Measurements from ENCODE around the gene STMND1.
"Not testable (repeated sequence)": the region's sequence is repeated elsewhere in the genome, so short reads cannot be mapped to it uniquely, and the experiment has no call there.

Gene STMND1

DNA sequence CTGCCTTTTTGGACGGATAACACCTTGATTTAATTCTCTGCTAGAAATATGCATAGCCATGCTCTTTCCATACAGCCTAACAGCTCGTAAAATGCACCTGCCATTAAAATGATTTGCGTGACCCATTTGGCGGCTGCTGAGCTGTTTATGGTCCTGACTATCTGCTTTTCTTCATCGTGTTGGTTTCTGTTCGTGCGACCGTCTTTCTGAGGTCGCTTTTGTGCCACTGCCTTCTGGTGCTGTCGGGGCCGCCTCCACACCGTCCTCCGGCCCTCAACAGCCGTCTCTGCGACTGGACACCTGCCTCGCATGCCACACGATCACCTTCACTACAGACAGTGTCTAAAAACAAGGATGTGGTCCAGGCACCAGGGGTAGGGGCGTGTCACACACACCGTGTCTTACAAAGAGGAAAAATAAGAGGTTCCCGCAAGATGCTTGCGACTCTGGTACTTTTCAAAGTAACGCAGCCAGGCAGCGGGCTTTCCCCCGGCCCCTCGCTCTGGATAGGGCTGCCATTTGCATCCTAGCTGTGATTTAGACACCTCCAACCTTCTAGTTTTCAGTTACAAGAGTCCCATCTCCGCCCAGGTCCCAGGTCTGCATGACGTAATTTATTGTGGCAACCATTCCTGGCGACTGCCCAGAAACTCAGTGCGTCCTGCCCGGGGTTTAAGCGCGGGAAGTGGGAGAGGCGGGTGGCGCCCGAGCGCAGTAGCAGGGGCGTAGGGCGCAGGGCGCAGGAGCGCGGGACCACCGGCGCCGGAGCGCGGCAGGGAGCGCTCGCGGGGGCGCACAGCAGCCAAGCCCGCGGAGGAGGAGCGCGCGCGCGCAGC, at the start of gene STMND1:
Gene STMND1 (plus strand): TSS at position 629 of the 836 bp plus-strand sequence. CDS start 208 bp downstream, outside the sequence.
- no peak for DNase-seq

DNA sequence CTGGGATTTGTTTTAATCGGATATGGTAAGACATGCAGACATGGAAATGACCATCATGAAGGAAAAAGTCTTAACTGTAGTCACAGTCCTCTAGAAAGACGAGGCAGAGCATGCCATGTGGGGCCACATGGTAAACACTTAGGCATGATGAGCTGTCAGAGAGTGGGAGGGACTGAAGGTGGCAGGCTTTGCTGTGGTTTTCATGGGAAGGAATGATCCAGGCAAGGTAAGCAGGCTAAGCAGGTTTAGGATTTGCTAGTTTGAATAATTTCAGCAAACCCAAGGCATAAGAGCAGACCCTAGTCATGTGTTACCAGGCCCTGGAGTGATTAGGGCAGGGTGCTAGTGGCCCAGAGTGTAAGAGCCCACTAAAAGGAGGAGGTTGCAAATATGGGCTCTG, 47.2 kb upstream of the STMND1 start:
- DNase-seq: no peak

DNA sequence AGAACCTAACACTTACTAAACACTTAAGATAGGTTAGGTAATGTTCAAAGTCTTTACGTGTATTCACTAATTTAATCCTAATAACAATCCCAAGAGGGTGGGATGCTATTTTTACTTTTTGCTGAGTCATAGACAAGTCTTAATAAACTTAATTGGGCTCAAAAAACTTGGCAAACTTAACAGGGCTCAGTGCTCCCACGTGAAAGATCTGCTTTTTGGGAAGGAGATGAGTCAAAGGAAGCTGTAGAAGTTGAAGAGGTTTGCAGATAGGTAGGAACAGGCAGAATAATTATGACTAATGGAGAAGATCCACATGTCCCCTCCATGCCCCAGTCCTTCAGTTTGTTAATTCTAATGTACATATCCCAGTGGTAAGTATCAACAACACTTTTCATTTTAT, 44.5 kb upstream of the STMND1 start:
- DNase-seq: no peak

DNA sequence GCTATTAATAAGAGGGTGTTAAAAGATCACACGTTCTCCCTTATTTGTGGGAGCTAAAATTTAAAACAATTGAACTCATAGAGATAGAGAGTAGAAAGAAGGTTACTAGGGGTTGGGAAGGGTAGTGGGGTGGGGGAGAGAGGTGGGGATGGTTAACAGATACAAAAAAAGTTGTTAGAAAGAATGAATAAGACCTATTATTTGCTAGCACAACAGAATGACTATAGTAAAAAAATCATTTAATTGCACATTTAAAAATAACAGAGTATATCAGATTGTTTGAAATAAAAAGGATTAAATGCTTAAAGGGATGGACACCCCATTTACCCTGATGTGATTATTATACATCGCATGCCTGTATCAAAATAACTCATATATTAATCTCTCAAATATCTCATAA, 43.3 kb upstream of the STMND1 start:
- DNase-seq: no peak

DNA sequence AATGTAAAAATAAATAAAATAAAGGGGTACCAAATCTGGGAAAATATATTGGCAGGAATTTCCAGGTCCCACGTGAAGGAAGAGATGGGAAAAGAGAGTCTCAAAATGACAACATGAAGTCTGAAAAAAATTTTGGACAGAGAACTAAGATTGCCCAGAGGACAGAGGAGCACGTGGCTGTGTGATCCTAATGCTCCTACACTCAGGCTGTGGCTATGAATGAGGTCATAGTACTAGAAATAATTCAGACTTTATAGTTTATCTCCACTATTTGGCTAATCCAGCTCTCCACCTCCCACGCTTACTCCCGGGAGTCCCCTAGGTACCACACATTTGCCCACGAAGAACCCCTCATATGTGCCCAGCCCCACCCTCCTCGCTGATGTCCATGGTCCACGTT, 42.8 kb upstream of the STMND1 start:
- DNase-seq: no peak

DNA sequence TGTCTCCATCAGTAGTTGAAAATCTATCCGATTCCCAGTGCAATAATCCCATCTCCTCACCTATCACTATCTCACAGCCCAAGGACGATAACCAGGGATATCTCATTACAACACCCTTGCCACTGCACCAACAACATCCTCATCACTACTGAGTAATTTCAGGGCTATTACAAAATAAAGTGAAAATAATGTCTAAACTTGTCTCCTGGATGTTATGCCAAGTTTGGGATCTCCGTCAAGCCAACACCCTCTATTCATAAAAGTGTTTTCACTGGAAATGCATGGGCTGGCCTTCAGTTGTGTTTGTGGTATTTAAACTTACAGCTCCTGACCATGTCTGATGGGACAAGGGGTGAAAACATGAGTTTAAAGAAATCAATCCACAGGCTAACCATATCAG, 42.0 kb upstream of the STMND1 start:
- no peak for DNase-seq

DNA sequence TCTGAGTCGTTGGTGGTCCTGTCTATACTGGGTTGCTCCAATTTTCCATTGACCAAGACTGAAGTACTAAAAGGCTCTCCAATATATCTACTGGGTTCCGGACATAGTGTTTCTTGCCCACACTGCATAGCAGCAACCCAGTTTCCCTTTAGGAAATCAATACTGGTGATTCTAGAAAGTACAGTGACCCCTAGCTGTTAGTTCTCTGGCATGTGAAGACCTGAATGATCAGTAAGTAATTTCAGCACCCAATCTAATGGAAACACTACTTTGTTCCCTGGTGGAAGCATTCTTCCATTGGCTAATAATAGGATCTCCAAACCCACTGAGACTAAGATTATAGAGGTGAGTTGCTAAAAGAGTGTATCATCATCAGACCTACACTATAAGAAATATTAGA, 40.8 kb upstream of the STMND1 start:
- DNase-seq: no peak

DNA sequence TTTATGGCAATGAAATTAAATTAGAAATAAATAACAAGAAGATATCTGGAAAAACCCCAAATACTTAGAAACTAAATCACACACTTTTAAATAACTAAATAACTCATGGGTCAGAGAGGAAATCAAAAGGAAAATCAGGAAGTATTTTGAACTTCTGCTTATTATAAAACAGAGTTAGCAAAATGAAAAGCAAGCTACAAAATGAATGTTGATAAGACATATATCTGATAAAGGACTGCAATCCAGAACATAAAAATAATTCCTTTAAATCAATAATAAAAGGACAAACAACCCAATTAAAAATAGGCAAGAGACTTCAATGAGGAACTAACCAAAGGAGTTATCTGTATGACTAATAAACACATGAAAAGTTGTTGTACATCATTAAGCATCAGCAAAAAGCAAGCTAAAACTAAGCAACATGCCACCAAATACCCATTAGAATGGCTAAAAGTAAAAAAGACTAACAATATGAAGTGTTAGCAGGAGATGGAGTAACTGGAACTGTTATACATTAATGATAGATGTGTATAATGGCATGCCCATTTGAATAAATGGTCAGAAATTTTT, 38.9 kb upstream of the STMND1 start:
- no peak for DNase-seq

DNA sequence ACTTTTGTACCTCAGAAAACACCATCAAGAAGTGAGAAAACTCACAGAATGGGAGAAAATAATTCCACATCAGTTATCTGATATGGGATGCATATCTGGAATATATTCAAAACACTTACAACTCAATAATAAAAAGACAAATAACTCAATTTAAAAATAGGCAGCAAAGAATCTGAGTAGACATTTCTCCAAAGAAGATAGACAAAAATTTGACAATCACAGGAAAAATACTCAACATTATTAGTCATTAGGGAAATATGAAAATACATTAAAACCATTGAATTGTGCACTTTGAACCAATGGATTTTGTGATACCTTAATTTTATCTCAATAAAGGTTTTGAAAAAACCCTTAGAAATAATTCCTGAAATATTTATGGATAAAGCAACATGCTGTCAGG, 36.9 kb upstream of the STMND1 start:
- DNase-seq: no peak

DNA sequence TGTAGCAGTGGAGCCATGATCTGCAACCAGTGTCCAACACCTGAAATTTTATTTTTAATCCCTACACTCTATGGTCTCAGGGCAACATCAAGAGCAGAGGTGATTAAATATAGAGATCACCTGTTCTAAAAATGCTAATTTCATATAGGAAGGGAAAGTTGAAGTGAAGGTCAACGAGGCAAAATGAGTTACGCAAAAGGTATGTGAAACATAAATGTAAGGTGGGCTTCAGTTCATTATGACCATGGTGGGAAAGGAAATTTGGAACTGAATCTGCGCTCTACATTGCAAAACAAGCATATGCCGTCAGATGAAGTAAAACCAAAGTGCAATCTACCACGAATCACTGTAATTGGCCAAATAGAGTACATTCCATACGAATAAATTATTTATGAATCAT, 35.2 kb upstream of the STMND1 start:
- no peak for DNase-seq

DNA sequence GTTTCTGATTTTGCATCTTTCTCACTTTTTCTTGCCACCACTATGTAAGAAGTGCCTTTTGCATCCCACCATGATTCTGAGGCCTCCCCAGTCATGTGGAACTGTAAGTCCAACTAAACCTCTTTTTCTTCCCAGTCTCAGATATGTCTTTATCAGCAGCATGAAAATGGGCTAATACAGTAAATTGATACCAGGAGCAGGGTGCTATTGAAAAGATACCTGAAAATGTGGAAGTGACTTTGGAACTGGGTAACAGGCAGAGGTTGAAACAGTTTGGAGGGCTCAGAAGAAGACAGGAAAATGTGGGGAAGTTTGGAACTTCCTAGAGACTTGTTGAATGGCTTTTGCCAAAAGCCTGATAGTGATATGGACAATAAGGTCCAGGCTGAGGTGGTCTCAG, 32.9 kb upstream of the STMND1 start:
- DNase-seq: not testable (repeated sequence)

DNA sequence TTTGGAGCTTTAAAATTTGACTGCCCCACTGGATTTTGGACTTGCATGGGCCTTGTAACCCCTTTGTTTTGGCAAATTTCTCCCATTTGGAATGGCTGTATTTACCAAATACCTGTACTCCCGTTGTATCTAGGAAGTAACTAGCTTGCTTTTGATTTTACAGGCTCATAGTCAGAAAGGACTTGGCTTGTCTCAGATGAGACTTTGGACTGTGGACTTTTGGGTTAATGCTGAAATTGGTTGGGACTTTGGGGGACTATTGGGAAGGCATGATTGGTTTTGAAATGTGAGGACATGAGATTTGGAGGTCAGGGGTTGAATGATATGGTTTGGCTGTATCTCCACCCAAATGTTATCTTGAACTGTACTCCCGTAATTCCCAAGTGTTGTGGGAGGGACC, 31.4 kb upstream of the STMND1 start:
- DNase-seq: not testable (repeated sequence)

DNA sequence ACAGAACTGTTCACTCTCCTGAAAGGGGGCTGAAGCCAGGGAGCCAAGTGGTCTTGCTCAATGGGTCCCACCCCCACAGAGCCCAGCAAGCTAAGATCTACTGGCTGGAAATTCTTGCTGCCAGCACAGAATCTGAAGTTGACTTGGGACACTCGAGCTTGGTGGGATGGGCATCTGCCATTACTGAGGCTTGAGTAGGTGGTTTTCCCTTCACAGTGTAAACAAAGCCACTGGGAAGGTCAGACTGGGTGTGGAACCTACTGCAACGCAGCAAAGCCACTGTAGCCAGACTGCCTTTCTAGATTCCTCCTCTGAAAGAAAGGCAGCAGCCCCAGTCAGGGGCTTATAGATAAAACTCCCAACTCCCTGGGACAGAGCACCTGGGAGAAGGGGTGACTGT, 28.3 kb upstream of the STMND1 start:
- DNase-seq: not testable (repeated sequence)

DNA sequence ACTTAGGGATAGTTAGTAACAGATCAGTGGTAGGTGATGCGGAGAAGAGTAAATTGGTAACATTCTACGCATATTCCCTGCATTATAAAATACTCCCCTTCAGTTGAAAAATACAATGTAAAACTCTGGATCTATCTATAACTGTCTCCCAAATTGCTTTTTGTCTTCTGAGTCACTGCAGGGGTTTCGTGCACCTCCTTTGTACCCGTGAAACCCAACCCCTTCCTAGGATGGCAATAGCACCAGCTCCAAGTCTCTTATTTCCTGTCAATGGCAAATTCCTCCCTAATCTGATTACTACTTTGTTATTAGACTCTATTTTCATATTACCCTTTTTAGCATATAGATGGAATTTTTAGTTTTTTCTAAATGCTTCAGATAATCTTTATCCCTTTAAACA, 20.6 kb upstream of the STMND1 start:
- DNase-seq: no peak

DNA sequence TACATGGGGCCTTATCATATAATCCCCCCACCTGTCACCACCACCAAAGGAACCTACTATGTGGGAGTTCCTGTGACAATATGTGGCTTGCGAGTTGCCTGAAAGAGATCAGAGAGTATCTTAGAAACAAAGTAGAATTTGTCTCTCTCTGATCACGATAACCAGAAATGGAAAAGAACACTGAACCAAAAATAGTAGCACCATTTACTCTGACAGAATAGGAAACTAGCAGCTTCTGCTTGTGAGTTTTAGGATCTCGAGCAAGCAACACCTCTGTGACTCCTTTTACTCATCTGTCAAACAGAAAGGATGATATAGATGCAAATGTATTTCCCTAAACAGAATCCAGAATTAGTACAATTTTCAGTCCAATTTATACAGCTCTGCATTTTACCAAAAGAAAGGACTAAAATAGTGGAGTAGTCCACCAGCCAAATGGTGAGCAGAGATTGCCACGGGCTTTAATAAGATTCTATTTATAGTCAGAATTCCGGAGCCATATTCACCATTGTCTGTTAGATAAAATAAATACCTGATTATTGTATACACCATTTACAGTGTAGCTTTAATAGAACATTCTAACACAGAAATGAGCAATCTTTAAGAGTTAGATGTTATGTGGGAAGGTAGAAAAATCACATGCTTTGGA, 19.9 kb upstream of the STMND1 start:
- DNase-seq: no peak

DNA sequence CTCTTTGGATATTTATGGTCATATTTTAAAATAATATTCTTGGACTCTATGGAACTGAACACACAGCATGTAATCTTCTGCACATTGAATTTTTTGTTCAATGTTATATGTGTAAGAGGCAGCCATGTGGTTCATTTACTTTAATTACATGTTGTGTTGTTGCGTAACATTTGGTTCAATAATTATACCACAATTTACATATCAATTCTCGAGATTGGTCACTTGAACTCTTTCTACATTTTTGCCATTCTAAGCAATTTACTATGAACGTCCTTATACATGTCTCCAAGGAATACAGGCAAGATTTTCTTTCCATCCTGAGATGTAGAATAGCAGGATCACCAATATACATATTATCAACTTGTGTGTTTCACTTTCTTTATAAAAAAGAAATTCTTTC, 18.5 kb upstream of the STMND1 start:
- DNase-seq: no peak

DNA sequence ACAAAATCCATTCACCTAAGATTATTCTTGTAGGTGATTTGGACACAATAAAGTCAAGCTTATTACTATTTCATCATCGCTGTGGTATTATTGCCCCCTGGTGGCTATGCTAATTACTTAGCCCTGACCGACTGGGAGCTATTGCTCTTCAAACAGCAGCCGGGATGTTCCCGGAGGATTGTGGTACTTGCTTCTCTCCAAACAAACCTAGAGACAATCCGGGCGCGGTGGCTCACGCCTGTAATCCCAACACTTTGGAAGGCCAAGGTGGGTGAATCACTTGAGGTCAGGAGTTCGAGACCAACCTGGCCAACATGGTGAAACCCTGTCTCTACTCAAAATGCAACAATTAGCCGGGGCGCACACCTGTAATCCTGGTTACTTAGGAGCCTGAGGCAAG, 15.4 kb upstream of the STMND1 start:
- no peak for DNase-seq

DNA sequence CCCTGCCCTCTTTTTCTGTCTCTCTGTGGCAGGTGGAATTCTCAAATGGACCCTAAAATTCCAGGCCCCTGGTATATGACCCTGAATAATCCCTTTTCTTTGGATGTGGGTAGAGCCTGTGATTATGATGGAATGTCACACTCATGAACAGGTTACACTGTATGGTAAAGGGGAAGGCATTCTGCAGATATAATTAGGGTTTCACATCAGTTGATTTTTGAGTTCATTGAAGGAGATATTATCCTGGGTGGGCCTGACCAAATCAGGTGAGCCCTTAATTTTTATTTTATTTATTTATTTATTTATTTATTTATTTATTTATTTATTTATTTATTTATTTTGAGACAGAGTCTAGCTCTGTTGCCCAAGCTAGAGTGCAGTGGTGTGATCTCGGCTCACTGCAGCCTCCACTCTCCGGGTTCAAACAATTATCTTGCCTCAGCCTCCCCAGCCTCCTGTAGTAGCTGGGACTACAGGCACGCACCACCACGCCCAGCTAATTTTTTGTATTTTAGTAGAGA, 13.7 kb upstream of the STMND1 start:
- no peak for DNase-seq

DNA sequence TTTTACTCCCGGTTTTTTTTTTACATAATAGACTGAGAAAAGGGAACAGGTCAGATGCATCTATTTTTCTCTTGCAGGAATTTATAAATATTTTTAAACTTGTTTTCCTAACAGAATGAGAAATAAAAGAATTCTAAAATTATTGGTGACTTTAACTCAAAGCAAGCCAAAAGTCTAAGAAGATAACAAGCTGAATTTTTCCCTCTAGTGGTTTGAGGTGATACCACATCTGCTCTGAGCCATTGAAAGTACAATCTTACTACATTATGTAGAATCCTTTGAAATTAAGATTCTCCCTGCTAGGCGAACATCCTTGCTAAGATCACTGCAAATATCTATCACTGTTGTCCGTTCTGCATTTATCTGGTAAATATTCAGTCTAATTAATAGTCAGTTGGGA, 10.7 kb upstream of the STMND1 start:
- no peak for DNase-seq

DNA sequence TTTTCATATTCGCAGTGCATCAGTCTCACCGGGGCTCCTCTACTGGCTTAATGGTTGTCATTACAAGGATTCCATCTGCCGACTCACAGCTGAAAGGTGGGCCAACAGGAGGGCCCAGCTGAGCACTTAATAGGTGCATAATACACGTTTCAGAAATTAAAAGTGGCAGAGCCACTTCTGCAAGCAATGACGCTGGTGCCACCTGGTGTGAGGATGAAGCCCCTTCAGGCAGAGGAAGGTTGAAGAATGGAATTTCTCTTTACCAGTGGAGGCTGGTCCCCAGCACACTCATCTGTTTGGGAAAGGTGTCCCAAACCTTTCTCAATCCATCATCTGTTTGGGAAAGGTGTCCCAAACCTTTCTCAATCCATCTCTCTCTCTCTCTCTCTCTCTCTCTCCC, 8.2 kb upstream of the STMND1 start:
- DNase-seq: no peak

DNA sequence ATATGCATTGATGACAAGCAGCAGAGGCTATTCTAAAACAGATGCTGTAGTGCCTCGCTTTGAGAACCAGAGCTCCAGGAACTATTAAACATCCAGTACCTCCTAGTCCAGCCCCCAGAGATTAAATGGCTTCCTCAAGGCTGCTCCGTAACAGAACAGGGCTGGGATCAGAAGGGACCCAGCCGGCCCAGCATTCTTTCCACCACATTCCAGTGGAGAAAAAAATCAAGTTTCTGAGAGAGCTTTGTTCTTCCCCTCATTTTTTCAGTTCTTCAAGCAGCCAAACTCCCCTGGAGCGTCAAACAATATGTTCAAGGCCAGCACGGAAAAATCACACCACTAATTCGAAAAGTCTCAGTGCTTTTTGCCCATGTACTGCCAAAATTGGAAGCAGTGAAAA, 5.8 kb upstream of the STMND1 start:
- DNase-seq: no peak

DNA sequence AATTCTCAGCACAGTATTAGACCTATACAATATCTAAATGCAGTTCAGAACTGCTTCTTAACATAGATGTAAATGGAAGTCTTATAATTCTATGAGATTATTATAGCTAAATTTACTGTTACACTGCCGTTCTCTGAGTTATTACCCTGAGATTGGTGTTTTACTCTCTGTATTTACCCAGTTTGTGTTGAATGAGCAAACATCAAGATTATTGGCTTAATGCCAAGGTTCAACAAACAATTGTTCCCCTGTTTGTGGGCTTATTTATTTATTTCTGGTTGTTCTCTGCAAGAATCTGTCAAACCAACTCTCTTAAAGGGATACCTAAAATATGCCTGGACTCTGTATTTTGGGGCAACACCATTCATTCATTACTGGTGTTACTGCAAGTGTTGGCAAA, 5.2 kb upstream of the STMND1 start:
- DNase-seq: no peak

DNA sequence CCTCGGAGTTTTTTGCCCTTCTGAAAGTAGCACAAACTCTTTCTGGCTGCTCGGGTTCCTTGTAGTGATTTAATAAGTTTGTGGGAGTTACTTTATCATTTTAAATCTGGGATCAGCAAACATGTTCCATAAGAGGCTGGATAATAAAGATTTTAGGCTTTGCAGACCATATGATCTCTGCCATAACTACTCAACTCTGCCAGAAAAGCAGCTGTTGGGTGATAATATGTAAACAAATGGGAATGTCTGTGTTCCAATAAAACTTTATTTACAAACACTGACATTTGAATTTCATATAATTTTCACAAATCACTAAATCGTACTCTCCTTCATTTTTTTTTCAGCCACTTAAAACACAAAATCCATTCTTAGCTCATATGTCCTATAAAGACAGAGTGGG, 3.9 kb upstream of the STMND1 start:
- DNase-seq: no peak

DNA sequence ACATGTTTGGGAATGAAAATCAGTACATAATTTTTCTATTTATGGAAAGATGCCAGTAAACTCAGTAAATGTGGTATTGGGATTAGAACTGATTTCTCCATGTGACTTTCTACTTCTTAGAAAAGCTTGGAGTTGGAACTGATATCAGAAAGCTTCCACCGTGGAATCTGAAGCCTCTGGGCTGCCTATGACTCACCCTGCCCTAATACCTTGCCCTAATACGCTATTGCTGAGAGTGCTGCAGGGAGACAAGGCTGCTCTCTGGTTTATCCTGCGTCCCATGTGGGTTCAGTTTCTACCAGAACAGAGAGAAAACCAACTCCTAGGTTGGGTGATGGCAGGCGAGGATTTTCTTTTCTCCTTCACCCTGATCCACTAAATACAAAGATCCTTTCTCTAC, 3.3 kb upstream of the STMND1 start:
- DNase-seq: no peak

All from cortex of kidney (tissue), 1 donor.